Aortic smooth muscle cell (primary cell): ENCODE data around the gene C1orf52. TPM values are rescaled to one million over a fixed set of nuclear protein-coding genes. Genes with fewer than 3 reads are reported as not detected.

Experiments used
- total RNA-seq: library from RNA; depleted of rRNA; stranded (reverse); fragments of >200 nt; gene quantifications from 2 replicates; pipeline ENCODE4 v1.2.3, GENCODE V29; 2014

Gene C1orf52
- 11.4 and 14.2 TPM in 2 replicates for total RNA-seq

DNA sequence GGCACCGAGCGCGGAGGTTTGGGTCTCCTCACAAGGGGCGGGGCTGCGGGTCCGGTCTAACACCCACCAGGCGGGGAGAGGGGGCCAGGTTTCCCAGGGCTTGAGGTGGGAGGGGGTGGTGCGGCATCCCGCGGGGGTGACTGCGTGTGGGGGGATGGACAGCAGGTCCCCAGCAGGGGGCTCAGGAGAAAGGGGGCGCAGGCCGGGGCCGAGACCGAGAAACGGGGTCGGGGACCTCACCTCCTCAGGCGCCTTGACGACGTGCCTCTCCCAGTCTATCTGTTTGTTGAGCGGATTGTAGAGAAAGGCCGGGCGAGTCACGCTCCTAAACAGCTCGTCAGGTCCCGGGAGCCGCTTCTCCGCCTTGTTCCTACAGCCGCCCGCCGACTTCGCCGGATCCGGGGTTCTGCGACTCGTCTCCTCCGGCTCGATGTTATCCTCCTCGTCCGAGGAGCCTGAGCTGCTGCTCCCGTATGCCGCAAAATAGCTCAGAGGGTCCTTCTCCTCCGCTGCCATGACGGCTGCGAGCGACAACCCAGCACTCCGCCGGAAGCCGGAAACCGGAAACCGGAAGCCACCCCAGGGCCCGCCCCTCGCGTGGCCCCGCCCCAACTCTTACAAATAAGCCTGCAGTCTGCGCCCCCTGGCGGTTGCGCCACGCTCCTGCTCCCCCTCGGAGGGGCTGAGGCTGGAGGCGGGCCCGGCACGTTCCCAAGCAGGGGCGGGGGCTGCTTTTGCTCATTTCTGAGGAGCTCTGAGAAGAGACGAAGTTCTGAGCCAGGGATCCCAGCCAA lies at the start of gene C1orf52:
TSS of gene C1orf52 (minus strand) at position 545 of the 794 bp plus-strand sequence. CDS start at position 516, 29 bp downstream.

DNA sequence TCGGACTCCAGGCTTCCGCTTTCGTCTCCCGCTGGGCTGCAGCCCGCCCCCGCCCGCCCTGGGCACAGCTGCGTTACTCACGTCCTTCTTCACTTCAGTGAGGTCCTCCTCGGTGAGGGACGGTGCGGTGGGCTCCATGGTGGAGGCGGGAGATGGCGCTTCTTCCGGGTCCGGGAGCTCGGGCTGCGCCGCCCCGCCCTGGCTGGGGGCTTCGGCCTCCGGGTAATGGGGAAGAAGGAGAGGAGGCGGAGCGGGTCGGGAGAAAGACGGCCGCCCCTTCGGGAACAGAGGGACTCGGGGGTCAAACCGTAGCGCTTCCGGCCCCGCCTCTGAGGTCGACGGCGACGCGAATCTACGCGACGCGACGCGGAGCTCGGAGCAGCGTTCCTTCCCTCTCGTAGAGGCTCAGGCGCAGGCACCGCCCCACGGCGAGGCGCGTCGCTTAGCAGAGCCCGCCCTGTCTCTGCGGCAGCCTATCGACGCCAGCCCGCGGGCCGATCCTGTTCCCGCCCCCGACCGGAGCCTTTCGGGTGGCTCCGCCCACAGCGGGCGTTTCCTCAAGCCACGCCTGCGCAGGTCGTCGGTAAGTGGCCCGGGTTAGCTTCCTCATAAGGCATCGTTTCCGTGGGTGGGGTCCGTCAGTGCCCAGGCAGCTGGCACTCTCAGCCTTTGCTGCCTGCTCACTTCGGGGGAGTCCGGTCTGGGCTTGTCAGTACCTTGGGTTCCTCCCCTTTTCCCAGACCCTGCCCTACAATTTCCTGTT lies 16.9 kb upstream of the C1orf52 start, which contains the start of gene BCL10:
TSS of gene BCL10 (minus strand) at position 418 of the 763 bp plus-strand sequence. CDS start at position 138, 280 bp downstream.

DNA sequence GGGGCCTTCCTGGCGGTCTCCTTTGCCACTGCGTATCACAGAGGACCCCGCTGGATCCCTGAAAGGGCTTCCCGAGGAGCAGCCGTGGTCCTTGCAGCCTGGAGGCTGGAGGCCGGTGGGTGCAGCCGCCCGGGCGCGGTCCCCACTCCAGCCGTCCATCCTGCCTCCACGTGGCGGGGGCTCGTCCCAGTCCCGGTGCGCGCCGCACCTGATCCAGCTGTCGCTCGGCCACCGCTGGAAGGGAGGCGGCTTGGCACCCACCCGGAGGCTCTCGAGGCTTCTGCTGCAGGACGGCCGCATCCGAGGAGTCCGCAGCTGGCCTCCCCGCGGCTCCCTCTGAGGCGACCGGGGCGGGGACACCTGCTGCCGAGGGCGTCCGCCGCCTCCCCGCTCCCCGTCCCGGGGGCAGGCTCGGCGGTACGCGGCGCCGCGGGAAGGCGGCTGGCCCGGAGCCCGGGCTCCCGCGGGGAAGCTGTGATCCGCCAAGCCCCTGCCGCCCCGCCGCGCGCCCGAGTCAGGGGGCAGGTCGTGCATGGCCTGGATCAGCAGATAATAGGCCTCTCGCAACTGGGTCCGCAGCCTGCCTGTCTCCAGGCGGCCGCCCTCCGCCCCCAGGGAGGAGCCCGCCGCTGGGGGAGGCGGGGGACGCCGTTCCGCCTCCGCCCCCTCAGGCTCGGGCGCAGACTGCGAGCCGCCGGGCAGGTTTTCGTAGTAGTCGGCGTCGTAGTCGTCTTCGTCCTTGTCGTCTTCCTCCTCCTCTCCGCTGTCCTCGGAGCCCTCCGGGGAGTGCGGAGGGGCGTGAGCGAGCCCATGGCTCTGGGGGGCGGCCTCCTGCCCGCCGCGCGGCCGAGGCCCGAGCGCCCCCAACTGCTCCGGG lies 58.8 kb downstream of the C1orf52 start, which contains the start of gene SYDE2:
TSS of gene SYDE2 (minus strand) at position 554 of the 877 bp plus-strand sequence. CDS start at position 534, 20 bp downstream.

Other genes with a start within 250 kb of the C1orf52 start
- gene MCOLN3, start 211.2 kb downstream of the C1orf52 start, total RNA-seq, result 3.4 and 5.3 TPM in 2 replicates
- 3.2 and 4.4 TPM in 2 replicates for gene SYDE2, start 58.6 kb downstream of the C1orf52 start, total RNA-seq
- gene BCL10, start 17.0 kb upstream of the C1orf52 start, total RNA-seq, result 20.1 and 21.7 TPM in 2 replicates
- 32.9 and 46.8 TPM in 2 replicates for gene DDAH1, start 205.5 kb upstream of the C1orf52 start, total RNA-seq